Neuronal stem cell (in vitro differentiated cells): ENCODE measurements around the gene PSME2. TPM values are rescaled to one million over a fixed set of nuclear protein-coding genes. Genes with fewer than 3 reads are reported as not detected.

ENCODE experiments used
- DNase-seq: peaks from one replicate; pipeline ENCODE4 v3.0.0-alpha.2; 2013; ENCODE audit warnings: low spot score
- H2AFZ ChIP-seq: one replicate; pipeline ENCODE4 v1.6.1; 2013; ENCODE audit warnings: mild to moderate bottlenecking, low read length, inconsistent platforms
- H2AK5ac ChIP-seq: 2 replicates; pipeline ENCODE4 v1.6.1; 2013; ENCODE audit warnings: low read depth, mild to moderate bottlenecking, inconsistent platforms, low read length, moderate library complexity, mixed read lengths
- H2BK120ac ChIP-seq: 2 replicates; pipeline ENCODE4 v1.6.1; 2013; ENCODE audit warnings: low read depth, mild to moderate bottlenecking, inconsistent platforms, low read length, moderate library complexity, mixed read lengths
- H2BK12ac ChIP-seq: one replicate; pipeline ENCODE4 v1.6.1; 2013; ENCODE audit warnings: low read length, inconsistent platforms
- H2BK15ac ChIP-seq: 2 replicates; pipeline ENCODE4 v1.6.1; 2013; ENCODE audit warnings: mild to moderate bottlenecking, low read length, inconsistent platforms, mixed read lengths
- H2BK5ac ChIP-seq: one replicate; pipeline ENCODE4 v1.6.1; 2013; ENCODE audit warnings: inconsistent platforms, mild to moderate bottlenecking, low read length, moderate library complexity
- H3K14ac ChIP-seq: one replicate; pipeline ENCODE4 v1.6.1; 2013; ENCODE audit warnings: low read length, inconsistent platforms
- H3K18ac ChIP-seq: 2 replicates; pipeline ENCODE4 v1.6.1; 2013; ENCODE audit warnings: low read length, inconsistent platforms
- H3K23ac ChIP-seq: 2 replicates; pipeline ENCODE4 v1.6.1; 2013; ENCODE audit warnings: low read depth, mild to moderate bottlenecking, mixed read lengths, low read length, inconsistent platforms; ENCODE audit not compliant: poor library complexity
- H3K27ac ChIP-seq: replicated peaks from 3 replicates; pipeline ENCODE4 v1.5.1; 2013; ENCODE audit warnings: low read length, inconsistent platforms
- H3K27me3 ChIP-seq, 3 experiments: 2 replicates each; pipeline ENCODE4 v1.6.1; 2013; ENCODE audit warnings: low read length in 3 of 3, mild to moderate bottlenecking in 2 of 3, inconsistent platforms in 1 of 3, low read depth in 1 of 3, mixed read lengths in 1 of 3, moderate library complexity in 1 of 3; ENCODE audit not compliant: control insufficient read depth in 3 of 3, insufficient read depth in 3 of 3
- H3K36me3 ChIP-seq, 2 donors: replicated peaks in 1 of 2; 2 replicates each; pipeline ENCODE4 v1.6.1; 2013; ENCODE audit warnings: low read length in 2 of 2; ENCODE audit not compliant: control insufficient read depth in 2 of 2, insufficient read depth in 2 of 2
- H3K4ac ChIP-seq: 2 replicates; pipeline ENCODE4 v1.6.1; 2013; ENCODE audit warnings: inconsistent platforms, mild to moderate bottlenecking, low read length, moderate library complexity
- H3K4me1 ChIP-seq, 2 donors: 1 replicate in 1 of 2; 2 replicates in 1 of 2; pipeline ENCODE4 v1.6.1; 2013; ENCODE audit warnings: low read length in 2 of 2, low read depth in 1 of 2; ENCODE audit not compliant: control insufficient read depth in 2 of 2, insufficient read depth in 1 of 2
- H3K4me2 ChIP-seq: one replicate; pipeline ENCODE4 v1.6.1; 2013; ENCODE audit warnings: mild to moderate bottlenecking, low read length, inconsistent platforms; ENCODE audit not compliant: insufficient read depth, poor library complexity, severe bottlenecking
- H3K4me3 ChIP-seq, 2 donors: 2 replicates each; pipeline ENCODE4 v1.5.1; 2013; ENCODE audit warnings: low read length in 2 of 2, mild to moderate bottlenecking in 2 of 2, inconsistent platforms in 1 of 2, moderate library complexity in 1 of 2
- H3K79me1 ChIP-seq: one replicate; pipeline ENCODE4 v1.6.1; 2013; ENCODE audit warnings: low read depth, mild to moderate bottlenecking, inconsistent platforms, low read length, moderate library complexity
- H3K9ac ChIP-seq: one replicate; pipeline ENCODE4 v1.6.1; 2013; ENCODE audit warnings: mild to moderate bottlenecking, low read depth, low read length, inconsistent platforms; ENCODE audit not compliant: poor library complexity
- H3K9me3 ChIP-seq, 2 donors: replicated peaks in 1 of 2; 2 replicates each; pipeline versions ENCODE3 to v1.6.1; 2013; ENCODE audit warnings: low read length in 2 of 2, mild to moderate bottlenecking in 2 of 2, inconsistent platforms in 1 of 2, low read depth in 1 of 2, mixed read lengths in 1 of 2, moderate library complexity in 1 of 2; ENCODE audit not compliant: control insufficient read depth in 2 of 2, insufficient read depth in 1 of 2
- H4K8ac ChIP-seq: one replicate; pipeline ENCODE4 v1.6.1; 2013; ENCODE audit warnings: low read depth, mild to moderate bottlenecking, inconsistent platforms, low read length, moderate library complexity
- H4K91ac ChIP-seq: one replicate; pipeline ENCODE4 v1.6.1; 2013; ENCODE audit warnings: low read length, low read depth, mild to moderate bottlenecking, inconsistent platforms; ENCODE audit not compliant: poor library complexity
- WGBS, 2 donors: extraction: QIAGEN DNeasy Blood & Tissue Kit; methylation state at CpG; one replicate each; pipeline ENCODE4 v1.1.7; 2013; ENCODE audit warnings: missing lambda C conversion rate in 2 of 2, mixed read lengths in 1 of 2; ENCODE audit not compliant: insufficient read length in 2 of 2, insufficient replicate concordance in 1 of 2; ENCODE audit errors: extremely low coverage in 2 of 2; 5-methylcytosine and 5-hydroxymethylcytosine counted together
- small RNA-seq: library from polyadenylated mRNA; stranded (forward); fragments of <200 nt; extraction: miRNeasy Mini kit (QIAGEN cat#:217004); gene quantifications from one replicate; pipeline ENCODE3, GENCODE V24; 2013; ENCODE audit not compliant: insufficient read depth

The PSME2 gene

DNA sequence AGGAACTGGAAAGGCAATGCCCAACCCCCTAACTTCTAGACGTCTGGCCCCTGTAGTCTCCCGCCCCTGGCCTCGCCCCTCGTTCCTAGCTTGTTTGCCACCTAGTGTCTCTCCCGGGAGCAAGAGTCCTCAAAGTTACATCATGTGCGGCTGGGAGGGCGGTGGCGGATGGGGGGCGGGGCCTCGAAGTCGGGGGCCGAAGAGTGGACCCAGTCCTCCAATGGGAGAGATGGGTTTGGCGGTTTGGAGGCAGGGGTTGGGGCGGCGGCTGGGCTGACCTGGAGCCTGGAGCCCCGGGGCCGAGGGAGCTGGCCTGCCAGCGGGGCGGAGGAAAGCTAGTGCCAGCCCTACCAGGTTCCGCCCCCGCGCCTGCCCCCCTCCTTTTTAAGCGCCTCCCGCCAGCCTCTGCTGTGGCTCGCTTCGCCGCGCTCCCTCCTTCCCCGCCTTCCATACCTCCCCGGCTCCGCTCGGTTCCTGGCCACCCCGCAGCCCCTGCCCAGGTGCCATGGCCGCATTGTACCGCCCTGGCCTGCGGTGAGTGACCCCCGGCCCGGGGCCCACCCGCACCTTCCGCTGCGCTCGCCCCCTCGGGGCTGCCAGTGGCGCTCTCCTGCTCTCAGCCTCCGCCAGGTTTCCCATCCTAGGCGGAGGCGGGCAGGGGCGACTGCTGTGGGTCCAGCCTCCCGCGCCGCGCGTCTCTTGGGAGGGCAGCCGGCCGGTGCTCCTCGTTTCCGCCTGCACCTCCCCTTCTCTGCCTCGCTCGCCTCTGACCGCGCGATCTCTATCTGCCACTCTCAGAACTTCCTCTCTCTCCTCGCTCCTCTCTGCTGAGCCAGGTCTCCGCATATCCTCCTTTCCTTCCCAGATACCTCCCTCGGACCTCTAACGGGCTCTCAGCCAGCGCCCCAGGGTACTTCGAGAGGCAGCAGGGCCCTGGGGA lies 52.2 kb downstream of the PSME2 start, which contains the start of gene PCK2:
Gene PCK2 (plus strand): TSS at position 411 of the 940 bp plus-strand sequence. CDS start 95 bp downstream, at position 506.
- H3K79me1 ChIP-seq = no peaks in the 10 kb centered on the region
- no peaks in the 10 kb centered on the region for H3K27me3 ChIP-seq
- H2BK120ac ChIP-seq = peak within 1 kb of the TSS; percentile 81
- peak within 1 kb of the TSS; percentile 66 for H2BK5ac ChIP-seq
- peak within 1 kb of the TSS; percentile 94 for H3K23ac ChIP-seq
- peak within 1 kb of the TSS; percentile 95 for H3K18ac ChIP-seq
- peak within 1 kb of the TSS; percentile 73 to 92 for H3K4me3 ChIP-seq
- H3K27ac ChIP-seq = peak within 1 kb of the TSS; percentile 65
- peak within 1 kb of the TSS; percentile 64 for H3K14ac ChIP-seq
- H4K8ac ChIP-seq = peak within 1 kb of the TSS; percentile 29
- H3K4ac ChIP-seq = no peak within 1 kb of the TSS
- peak within 1 kb of the TSS; percentile 79 for H2BK15ac ChIP-seq
- H2AFZ ChIP-seq = peak within 1 kb of the TSS; percentile 97
- H2BK12ac ChIP-seq = no peak within 1 kb of the TSS
- H3K9me3 ChIP-seq = no peaks in the 10 kb centered on the region
- H2AK5ac ChIP-seq = peak within 1 kb of the TSS; percentile 64
- no CpG with 5 or more reads among the region's 68 CpGs for WGBS, 2 donors
- DNase-seq = peak; percentile 81
- peaks cover 11 to 12% of the 10 kb centered on the region in 2 donors for H3K36me3 ChIP-seq
- H3K4me1 ChIP-seq = peaks cover 14% of the 10 kb centered on the region in 2 donors
- H4K91ac ChIP-seq = no peak within 1 kb of the TSS
- peak within 1 kb of the TSS; percentile 91 for H3K9ac ChIP-seq
- peak within 1 kb of the TSS; percentile 83 for H3K4me2 ChIP-seq

Small RNA genes lying within 50 kb of the gene (small RNA-seq; reads per million reads assigned to genes)
- gene AL136295.4 (not detected), gene IPO4 (1.2 reads per million), gene IRF9 (not detected), gene RNA5SP383 (5.9 reads per million, percentile 30 among the genes with 10 or more reads in this experiment)
